GM12874 (cell line): Measurements from ENCODE around the gene YIPF4.

ENCODE experiments used
- TF ChIP-seq, protein P1 (sequence below): IDR thresholded peaks from 2 replicates; pipeline ENCODE4 v1.5.1; 2011; ENCODE audit warnings: low read depth, mild to moderate bottlenecking, control low read depth, low read length, moderate library complexity; ENCODE audit not compliant: insufficient read depth

YIPF4 gene

DNA sequence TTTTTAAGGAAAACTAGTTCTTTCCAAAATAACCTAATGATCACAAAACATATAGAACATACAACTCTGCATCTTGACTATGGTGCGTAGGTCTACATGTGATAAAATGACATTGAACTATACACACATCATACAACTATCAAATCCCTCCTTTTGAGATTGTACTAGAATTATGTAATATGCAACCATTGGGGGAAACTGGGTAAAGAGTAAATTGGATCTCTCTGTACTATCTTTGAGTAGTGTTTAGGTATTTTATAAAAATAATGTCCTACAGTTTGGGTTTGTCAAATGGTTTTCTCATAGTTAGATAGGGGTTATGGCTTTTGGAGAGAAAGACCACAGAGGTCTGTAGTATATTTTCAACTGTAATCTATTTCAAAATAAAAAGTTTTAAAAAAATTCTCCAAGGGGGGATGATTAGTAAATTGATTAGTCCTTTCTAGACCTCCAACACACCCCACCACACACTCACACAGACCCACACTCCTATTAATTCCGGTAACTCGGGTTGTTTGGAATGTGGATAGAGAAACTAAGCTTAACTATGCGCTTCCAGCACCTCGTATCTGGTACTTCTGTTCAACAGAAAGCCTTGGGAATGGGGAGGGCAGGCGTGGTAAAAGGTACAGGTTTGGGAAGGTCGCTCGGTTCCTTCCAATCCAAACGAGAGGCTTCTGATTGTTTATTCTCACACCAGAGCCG, 78.4 kb downstream of the YIPF4 start:
- TF ChIP-seq, protein P1, sequence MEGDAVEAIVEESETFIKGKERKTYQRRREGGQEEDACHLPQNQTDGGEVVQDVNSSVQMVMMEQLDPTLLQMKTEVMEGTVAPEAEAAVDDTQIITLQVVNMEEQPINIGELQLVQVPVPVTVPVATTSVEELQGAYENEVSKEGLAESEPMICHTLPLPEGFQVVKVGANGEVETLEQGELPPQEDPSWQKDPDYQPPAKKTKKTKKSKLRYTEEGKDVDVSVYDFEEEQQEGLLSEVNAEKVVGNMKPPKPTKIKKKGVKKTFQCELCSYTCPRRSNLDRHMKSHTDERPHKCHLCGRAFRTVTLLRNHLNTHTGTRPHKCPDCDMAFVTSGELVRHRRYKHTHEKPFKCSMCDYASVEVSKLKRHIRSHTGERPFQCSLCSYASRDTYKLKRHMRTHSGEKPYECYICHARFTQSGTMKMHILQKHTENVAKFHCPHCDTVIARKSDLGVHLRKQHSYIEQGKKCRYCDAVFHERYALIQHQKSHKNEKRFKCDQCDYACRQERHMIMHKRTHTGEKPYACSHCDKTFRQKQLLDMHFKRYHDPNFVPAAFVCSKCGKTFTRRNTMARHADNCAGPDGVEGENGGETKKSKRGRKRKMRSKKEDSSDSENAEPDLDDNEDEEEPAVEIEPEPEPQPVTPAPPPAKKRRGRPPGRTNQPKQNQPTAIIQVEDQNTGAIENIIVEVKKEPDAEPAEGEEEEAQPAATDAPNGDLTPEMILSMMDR, result no peak

DNA sequence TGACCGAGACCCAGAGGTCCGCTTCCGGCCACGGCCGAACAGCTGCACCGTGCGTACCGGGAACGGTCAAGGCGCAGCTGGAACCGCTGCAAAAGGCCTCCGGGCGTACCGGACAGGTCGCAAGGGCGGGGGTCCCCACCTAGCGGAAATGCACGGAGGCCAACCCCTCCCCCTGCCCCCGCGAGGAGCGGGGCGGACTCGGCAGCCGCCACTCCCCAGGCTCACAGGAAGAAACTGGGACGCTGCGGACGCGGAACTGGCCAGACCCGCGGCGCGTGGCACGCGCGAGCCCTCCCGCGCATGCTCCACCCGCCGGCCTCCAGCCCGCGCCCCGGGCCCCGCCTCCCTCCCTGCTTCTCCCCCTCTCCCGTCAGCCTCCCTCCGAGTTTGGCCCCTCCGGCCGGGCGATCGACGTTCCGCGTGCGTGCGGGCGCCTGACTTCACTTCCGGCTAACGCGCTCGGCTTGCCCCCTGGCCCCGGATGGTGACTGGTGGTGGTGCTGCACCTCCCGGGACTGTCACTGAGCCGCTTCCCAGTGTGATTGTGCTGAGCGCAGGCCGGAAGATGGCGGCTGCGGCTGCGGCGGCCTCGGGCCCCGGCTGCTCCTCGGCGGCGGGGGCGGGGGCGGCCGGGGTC, 79.1 kb downstream of the YIPF4 start, which contains the start of gene BIRC6:
Gene BIRC6, plus strand, starts transcription at position 343 of the 637 bp plus-strand sequence. Its CDS starts 139 bp downstream, at position 482.
- TF ChIP-seq, protein P1, result no peak

DNA sequence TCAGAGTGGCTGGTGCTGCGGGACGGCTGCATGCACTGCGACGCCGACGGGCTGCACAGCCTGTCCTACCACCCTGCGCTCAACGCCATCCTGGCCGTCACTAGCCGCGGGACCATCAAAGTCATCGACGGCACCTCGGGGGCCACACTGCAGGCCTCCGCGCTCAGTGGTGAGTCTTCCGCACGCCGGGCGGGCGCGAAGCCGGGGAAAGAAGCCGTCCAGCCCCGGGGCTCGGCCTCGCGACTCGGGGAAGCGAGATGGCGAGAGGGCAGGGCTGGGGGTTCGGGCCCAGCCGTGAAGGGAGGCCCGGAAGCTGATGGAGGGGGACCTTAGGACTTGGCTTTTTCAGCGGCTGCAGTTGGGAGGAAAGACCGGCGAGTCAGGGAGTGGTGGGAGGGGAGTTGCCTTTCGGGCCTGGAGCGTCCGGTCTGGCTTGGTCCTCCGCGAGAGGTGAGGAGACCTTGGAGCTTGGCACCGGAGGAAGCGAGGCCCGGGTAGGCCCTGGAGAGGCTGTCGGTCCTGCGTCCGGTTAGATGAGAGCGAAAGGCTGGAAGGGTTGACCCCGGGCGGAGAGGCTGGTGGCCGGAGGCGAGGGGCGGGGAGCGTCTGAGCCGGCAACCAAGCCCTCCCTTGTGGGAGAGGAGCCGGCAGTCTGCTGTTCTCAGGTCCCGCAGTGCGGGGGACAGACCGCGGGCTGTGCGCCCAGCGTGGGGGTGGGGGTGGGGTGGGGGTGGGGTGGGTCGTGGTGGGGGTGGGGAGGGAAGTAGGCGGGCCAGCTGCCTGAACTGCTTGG, 79.8 kb downstream of the YIPF4 start:
- TF ChIP-seq, protein P1, result no peak

DNA sequence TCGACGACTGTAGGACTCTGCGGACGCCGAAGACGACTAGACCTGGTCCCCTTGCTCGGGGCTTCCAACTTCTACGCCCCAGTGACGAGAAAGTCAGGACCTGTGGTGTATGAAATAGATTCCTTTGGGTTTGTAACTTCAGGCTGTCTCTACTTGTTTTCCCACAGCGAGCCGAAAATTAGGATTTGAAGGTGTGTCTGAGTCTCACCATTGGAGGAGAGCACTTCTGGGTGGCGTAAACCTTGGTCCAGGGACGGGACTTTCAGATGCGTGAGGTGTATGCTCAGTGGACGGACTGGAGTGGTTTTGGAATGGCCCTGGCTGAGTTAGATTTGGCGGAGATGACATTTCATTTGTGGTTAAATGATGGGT, 80.4 kb downstream of the YIPF4 start:
- TF ChIP-seq, protein P1, result no peak

DNA sequence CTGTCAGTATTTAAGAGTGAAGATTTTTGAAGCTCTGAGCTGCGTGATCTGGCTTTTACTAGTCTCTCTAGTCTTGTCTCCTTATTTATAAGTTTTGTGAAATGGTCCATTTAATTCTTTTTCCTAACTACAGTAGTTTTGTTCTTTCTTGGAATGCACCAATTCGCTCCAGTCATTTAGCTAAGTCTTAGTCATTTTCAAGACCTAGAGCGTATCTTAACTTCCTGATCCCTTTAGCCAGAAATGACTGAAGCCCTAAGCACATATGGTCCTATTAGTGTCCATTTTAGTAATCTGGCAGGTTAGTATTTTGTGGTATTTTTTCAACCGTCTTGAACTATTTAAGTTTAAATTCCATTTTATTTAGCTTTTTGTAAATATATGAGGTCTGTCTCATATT, 82.7 kb downstream of the YIPF4 start:
- TF ChIP-seq, protein P1, result no peak

DNA sequence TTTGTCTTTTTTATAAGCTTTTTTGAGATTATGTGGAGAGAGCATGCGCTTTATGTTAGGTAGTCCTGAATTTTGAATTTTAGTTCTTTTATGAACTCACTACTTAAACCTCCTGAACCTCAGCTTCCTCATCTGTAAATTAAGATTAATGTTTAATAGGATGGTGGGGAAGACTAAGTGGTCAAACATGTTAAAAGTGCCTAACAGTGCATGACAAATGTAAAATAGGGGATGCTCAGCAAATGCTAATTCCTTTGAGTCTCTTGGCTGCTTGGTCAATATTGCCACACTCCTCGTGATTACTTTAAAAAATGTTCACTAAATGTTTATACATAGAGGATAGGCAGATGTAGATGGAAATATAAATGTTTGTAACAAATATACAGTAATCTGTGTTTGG, 85.9 kb downstream of the YIPF4 start:
- TF ChIP-seq, protein P1, result no peak
